ENCODE data around the gene NPS. TPM values are rescaled to one million over a fixed set of nuclear protein-coding genes. Genes with fewer than 3 reads are reported as not detected.

NPS gene, protein sequence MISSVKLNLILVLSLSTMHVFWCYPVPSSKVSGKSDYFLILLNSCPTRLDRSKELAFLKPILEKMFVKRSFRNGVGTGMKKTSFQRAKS
- not detected in 2 replicates for total RNA-seq

DNA sequence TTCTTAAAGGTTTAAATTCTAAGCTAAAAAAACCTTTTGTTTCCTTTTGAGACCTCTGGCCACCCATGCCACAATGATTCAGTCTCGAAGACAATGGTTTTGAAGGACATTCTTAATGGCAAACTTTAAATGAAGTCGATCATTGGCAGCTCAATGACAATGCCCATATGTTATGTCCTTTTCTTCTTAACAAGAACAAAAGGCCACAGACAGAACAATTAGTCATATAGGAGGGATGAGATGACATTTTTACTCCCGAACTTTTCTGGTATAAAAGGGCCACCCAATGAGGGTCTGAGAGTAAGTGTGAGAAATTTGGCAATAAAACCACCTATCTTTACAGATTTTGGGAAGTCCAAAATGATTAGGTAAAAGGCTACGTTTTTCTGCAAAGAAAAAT lies at the start of gene NPS:
Gene NPS (plus strand): TSS at position 301 of the 400 bp plus-strand sequence. CDS start 60 bp downstream, at position 361.

Other genes with a start within 250 kb of the NPS start
- not detected in 2 replicates for gene FOXI2, start 187.9 kb downstream of the NPS start, total RNA-seq